Measurements from ENCODE around the gene SOST.

DNA sequence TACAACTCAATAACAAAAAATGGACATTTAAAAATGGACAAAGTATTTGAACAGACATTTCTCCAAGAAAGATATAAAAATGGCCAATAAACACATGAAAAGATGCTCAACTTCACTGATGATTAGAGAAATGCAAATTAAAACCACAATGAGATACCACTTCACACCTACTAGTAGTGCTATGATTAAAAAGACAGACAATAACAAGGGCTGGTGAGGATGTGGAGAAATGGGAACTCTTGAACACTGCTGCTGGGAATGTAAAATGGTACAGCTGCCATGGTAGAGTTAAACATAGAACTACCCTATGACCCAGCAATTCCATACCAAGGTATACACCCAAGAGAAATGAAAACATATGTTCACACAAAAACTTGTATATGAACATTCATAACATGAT is 46.5 kb upstream of the SOST start:
- TF ChIP-seq, protein P1, sequence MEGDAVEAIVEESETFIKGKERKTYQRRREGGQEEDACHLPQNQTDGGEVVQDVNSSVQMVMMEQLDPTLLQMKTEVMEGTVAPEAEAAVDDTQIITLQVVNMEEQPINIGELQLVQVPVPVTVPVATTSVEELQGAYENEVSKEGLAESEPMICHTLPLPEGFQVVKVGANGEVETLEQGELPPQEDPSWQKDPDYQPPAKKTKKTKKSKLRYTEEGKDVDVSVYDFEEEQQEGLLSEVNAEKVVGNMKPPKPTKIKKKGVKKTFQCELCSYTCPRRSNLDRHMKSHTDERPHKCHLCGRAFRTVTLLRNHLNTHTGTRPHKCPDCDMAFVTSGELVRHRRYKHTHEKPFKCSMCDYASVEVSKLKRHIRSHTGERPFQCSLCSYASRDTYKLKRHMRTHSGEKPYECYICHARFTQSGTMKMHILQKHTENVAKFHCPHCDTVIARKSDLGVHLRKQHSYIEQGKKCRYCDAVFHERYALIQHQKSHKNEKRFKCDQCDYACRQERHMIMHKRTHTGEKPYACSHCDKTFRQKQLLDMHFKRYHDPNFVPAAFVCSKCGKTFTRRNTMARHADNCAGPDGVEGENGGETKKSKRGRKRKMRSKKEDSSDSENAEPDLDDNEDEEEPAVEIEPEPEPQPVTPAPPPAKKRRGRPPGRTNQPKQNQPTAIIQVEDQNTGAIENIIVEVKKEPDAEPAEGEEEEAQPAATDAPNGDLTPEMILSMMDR (IDR thresholded peaks at IDR 0.05), result no peak
- TF ChIP-seq POLR2A (IDR thresholded peaks at IDR 0.05) (no peak), EP300 (IDR thresholded peaks at IDR 0.05) (no peak), POLR2AphosphoS5 (IDR thresholded peaks at IDR 0.05) (no peak)
